Omental fat pad (tissue), 4 donors: ENCODE data around the gene ZNF407. TPM values are rescaled to one million over a fixed set of nuclear protein-coding genes. Genes with fewer than 3 reads are reported as not detected.

Experiments
- ATAC-seq: fragments of 150-250 bp; one replicate; pipeline ENCODE4 v1.9.1; 2016; ENCODE audit warnings: mild to moderate bottlenecking, moderate library complexity; ENCODE audit not compliant: low FRiP score
- DNase-seq: peaks from one replicate; pipeline ENCODE4 v3.0.0-alpha.2; 2019; ENCODE audit warnings: low spot score
- total RNA-seq, 4 donors: library from RNA; depleted of rRNA; stranded (reverse); fragments of >200 nt; gene quantifications; one replicate each; pipeline ENCODE4 v1.1.0, GENCODE V29; 2016
- TF ChIP-seq, protein P1 (sequence below), 3 donors: fragments of 450-650 bp; IDR thresholded peaks; one replicate each; pipeline ENCODE4 v1.5.1; 2016 to 2017; ENCODE audit warnings: antibody characterized with exemption in 3 of 3, mild to moderate bottlenecking in 3 of 3, moderate library complexity in 2 of 3

Gene ZNF407, protein sequence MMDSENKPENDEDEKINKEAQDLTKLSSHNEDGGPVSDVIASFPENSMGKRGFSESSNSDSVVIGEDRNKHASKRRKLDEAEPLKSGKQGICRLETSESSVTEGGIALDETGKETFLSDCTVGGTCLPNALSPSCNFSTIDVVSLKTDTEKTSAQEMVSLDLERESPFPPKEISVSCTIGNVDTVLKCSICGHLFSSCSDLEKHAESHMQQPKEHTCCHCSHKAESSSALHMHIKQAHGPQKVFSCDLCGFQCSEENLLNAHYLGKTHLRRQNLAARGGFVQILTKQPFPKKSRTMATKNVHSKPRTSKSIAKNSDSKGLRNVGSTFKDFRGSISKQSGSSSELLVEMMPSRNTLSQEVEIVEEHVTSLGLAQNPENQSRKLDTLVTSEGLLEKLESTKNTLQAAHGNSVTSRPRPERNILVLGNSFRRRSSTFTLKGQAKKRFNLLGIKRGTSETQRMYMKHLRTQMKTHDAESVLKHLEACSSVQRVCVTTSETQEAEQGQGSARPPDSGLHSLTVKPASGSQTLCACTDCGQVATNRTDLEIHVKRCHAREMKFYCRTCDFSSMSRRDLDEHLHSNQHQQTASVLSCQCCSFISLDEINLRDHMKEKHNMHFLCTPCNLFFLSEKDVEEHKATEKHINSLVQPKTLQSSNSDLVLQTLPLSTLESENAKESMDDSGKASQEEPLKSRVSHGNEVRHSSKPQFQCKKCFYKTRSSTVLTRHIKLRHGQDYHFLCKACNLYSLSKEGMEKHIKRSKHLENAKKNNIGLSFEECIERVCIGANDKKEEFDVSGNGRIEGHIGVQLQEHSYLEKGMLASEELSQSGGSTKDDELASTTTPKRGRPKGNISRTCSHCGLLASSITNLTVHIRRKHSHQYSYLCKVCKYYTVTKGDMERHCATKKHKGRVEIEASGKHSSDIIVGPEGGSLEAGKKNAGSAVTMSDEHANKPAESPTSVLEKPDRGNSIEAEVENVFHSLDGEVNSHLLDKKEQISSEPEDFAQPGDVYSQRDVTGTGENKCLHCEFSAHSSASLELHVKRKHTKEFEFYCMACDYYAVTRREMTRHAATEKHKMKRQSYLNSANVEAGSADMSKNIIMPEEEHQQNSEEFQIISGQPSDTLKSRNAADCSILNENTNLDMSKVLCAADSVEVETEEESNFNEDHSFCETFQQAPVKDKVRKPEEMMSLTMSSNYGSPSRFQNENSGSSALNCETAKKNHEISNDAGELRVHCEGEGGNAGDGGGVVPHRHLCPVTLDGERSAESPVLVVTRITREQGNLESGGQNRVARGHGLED (N-terminal part only)
- 10 to 100 TPM; 13.4 to 26.7 (median 19.7) TPM for total RNA-seq

GRCh38 chr18:74597662-74598349 is at the start of gene ZNF407:
Gene ZNF407 (plus strand): TSS chr18:74597870. CDS start chr18:74631020, 33,150 bp downstream.
- TF ChIP-seq, protein P1, sequence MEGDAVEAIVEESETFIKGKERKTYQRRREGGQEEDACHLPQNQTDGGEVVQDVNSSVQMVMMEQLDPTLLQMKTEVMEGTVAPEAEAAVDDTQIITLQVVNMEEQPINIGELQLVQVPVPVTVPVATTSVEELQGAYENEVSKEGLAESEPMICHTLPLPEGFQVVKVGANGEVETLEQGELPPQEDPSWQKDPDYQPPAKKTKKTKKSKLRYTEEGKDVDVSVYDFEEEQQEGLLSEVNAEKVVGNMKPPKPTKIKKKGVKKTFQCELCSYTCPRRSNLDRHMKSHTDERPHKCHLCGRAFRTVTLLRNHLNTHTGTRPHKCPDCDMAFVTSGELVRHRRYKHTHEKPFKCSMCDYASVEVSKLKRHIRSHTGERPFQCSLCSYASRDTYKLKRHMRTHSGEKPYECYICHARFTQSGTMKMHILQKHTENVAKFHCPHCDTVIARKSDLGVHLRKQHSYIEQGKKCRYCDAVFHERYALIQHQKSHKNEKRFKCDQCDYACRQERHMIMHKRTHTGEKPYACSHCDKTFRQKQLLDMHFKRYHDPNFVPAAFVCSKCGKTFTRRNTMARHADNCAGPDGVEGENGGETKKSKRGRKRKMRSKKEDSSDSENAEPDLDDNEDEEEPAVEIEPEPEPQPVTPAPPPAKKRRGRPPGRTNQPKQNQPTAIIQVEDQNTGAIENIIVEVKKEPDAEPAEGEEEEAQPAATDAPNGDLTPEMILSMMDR (IDR thresholded peaks at IDR 0.05): no peak
- peak; percentile 88 for ATAC-seq

DNA sequence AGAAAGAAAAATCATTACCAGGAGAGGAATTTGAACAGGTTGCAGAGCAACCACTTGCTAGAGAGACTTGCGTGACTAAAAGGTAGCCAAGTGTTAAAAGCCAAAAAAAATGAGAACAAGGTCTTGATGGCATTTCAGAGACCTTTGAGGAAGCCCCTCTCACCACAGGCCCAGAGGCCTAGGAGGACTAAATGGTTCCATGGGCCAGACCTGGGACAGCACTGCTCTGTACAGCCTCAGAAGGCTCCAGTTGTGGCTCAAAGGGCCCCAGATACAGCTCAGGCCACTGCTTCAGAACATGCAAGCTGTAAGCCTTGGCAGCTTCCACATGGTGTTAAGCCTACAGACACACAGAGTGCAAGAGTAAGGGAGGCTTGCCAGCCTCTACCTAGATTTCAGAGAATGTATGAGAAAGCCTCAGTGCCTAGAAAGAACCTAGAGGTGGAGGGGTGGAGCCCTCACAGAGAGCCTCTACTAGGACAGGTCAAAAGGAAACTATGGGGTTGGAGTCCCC is 48.0 kb upstream of the ZNF407 start:
- ATAC-seq: no peak
- TF ChIP-seq, protein P1 (IDR thresholded peaks at IDR 0.05): no peak

More at GRCh38 chr18:74597662-74598349, at the start of gene ZNF407:
- DNase-seq: peak; percentile 67

GRCh38 chr18:74550886-74551285 is 46.8 kb upstream of the ZNF407 start:
- no peak for ATAC-seq
- no peak for DNase-seq
- TF ChIP-seq, protein P1 (IDR thresholded peaks at IDR 0.05): no peak

More for the DNA sequence above, 48.0 kb upstream of the ZNF407 start:
- no peak for DNase-seq

DNA sequence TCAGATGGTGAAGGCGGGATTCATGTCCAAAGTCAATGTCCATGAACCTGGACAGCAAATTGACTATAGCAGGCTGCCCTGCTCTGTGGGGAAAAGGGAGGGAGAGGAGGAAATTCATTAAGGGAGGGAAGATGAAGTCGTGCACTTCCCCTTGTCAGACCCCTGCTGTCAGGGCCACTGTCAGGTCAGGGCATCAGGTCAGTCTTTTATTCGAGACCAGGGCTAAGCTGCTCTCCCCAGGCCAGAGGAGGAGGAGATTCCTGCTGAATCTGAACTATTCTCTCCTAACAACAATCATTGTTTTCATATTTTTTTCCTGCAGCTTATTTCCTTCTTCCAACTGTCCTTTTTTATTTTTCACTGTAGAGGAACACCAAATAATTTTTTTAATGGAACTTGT is 46.2 kb upstream of the ZNF407 start:
- TF ChIP-seq, protein P1 (IDR thresholded peaks at IDR 0.05): no peak
- DNase-seq (no peak), ATAC-seq (no peak)

- DNase-seq: peak; percentile 94
- ATAC-seq: peak; percentile 91
- TF ChIP-seq, protein P1 (IDR thresholded peaks at IDR 0.05): no peak
Measured at GRCh38 chr18:74551936-74552555, 45.6 kb upstream of the ZNF407 start.
